ENCODE measurements around the gene CACNG4. TPM values are rescaled to one million over a fixed set of nuclear protein-coding genes. Genes with fewer than 3 reads are reported as not detected.

Gene CACNG4
- polyA plus RNA-seq, 1 donor from 2014 or later: 32.9 TPM

DNA sequence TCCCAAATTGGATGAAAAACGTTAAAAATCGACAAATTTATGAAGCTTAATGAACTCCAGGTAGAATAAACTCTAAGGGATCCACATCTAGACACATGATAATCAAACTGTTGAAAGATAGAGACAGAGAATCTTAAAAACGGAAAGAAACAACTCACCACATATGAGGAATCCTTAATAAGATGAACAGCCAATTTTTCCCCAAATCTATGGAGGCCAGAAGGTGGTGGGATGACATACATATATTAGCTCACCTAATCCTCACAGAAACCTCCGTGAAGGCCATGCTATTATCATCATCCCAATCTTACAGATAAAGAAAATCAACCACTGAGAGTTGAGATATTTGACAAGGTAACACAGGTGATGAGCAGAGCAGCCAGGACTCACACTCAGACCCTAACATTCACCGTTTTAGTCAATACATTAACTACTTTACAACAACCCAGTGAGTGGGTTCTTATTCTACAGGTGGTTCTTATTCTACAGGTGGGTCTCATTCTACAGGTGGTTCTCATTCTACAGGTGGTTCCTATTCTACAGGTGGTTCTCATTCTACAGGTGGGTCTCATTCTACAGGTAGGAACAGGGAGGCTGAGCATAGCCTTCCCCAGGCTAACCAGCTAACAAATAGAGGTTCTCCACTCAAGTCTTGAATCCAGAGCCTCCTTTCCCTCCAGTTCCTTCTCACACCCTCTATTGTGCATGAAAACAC, 84.7 kb downstream of the CACNG4 start:
- H3F3A ChIP-seq (ENCODE audit: insufficient read depth, low read length, poor library complexity, severe bottlenecking): no peaks in the 10 kb centered on the region
- no peaks in the 10 kb centered on the region for H3K9me2 ChIP-seq (ENCODE audit: insufficient read depth, low read length)
- H3K27me3 ChIP-seq (ENCODE audit: insufficient read depth, low read depth, low read length): no peaks in the 10 kb centered on the region
- TF ChIP-seq RAD21 (conservative IDR thresholded peaks at IDR 0.05) (no peak), EP300 (conservative IDR thresholded peaks at IDR 0.05; ENCODE audit: poor library complexity, severe bottlenecking) (no peak), MXI1 (conservative IDR thresholded peaks at IDR 0.05; ENCODE audit: poor library complexity, severe bottlenecking) (no peak), POLR2AphosphoS5 (IDR thresholded peaks at IDR 0.05) (no peak), REST (IDR thresholded peaks at IDR 0.05; ENCODE audit: borderline replicate concordance) (no peak), EZH2 (IDR thresholded peaks at IDR 0.05; ENCODE audit: borderline replicate concordance, insufficient read depth, low read length, poor library complexity, severe bottlenecking) (no peak), TAF1 (IDR thresholded peaks at IDR 0.05; ENCODE audit: low read depth) (no peak), SMC3 (conservative IDR thresholded peaks at IDR 0.05; ENCODE audit: poor library complexity) (no peak)
- TF ChIP-seq, protein P1, sequence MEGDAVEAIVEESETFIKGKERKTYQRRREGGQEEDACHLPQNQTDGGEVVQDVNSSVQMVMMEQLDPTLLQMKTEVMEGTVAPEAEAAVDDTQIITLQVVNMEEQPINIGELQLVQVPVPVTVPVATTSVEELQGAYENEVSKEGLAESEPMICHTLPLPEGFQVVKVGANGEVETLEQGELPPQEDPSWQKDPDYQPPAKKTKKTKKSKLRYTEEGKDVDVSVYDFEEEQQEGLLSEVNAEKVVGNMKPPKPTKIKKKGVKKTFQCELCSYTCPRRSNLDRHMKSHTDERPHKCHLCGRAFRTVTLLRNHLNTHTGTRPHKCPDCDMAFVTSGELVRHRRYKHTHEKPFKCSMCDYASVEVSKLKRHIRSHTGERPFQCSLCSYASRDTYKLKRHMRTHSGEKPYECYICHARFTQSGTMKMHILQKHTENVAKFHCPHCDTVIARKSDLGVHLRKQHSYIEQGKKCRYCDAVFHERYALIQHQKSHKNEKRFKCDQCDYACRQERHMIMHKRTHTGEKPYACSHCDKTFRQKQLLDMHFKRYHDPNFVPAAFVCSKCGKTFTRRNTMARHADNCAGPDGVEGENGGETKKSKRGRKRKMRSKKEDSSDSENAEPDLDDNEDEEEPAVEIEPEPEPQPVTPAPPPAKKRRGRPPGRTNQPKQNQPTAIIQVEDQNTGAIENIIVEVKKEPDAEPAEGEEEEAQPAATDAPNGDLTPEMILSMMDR (IDR thresholded peaks at IDR 0.05; ENCODE audit: poor library complexity, severe bottlenecking): no peak
- H3K79me2 ChIP-seq (replicated peaks; ENCODE audit: insufficient read depth, low read length): no peaks in the 10 kb centered on the region
- no peak overlapping the region for H3K9ac ChIP-seq (ENCODE audit: low read length)
- no peak overlapping the region for H3K4me2 ChIP-seq (ENCODE audit: low read length)
- no peak overlapping the region for H3K4me3 ChIP-seq (ENCODE audit: low read length)
- H3K36me3 ChIP-seq (ENCODE audit: insufficient read depth, low read length): no peaks in the 10 kb centered on the region
- H2AFZ ChIP-seq (ENCODE audit: low read depth, low read length): no peak overlapping the region
- H3K27ac ChIP-seq (ENCODE audit: low read length): no peak overlapping the region
- H3K9me3 ChIP-seq (ENCODE audit: low read length): peaks cover 8% of the 10 kb centered on the region
- no peaks in the 10 kb centered on the region for H4K20me1 ChIP-seq (ENCODE audit: insufficient read depth)

GRCh38 chr17:67050066-67050465, 85.6 kb downstream of the CACNG4 start:
- peaks cover 8% of the 10 kb centered on the region for H3K9me3 ChIP-seq (ENCODE audit: low read length)
- no peak overlapping the region for H3K4me3 ChIP-seq (ENCODE audit: low read length)
- H4K20me1 ChIP-seq (ENCODE audit: insufficient read depth): no peaks in the 10 kb centered on the region
- H3K9me2 ChIP-seq (ENCODE audit: insufficient read depth, low read length): no peaks in the 10 kb centered on the region
- no peaks in the 10 kb centered on the region for H3K79me2 ChIP-seq (replicated peaks; ENCODE audit: insufficient read depth, low read length)
- H3K9ac ChIP-seq (ENCODE audit: low read length): no peak overlapping the region
- no peak overlapping the region for H3K27ac ChIP-seq (ENCODE audit: low read length)
- H2AFZ ChIP-seq (ENCODE audit: low read depth, low read length): no peak overlapping the region
- no peaks in the 10 kb centered on the region for H3F3A ChIP-seq (ENCODE audit: insufficient read depth, low read length, poor library complexity, severe bottlenecking)
- H3K27me3 ChIP-seq (ENCODE audit: insufficient read depth, low read depth, low read length): no peaks in the 10 kb centered on the region
- H3K36me3 ChIP-seq (ENCODE audit: insufficient read depth, low read length): no peaks in the 10 kb centered on the region
- TF ChIP-seq POLR2AphosphoS5 (IDR thresholded peaks at IDR 0.05) (no peak), SMC3 (conservative IDR thresholded peaks at IDR 0.05; ENCODE audit: poor library complexity) (no peak), TAF1 (IDR thresholded peaks at IDR 0.05; ENCODE audit: low read depth) (no peak)
- no peak overlapping the region for H3K4me2 ChIP-seq (ENCODE audit: low read length)

Measured in neural cell (in vitro differentiated cells).